WTC11 (cell line): ENCODE data around the gene IPO11.

Experiments used
- CREB1 ChIP-seq: sonication (generic); formaldehyde crosslinking; IDR thresholded peaks from 2 replicates; pipeline ENCODE4 v1.8.0; 2023; ENCODE audit warnings: mild to moderate bottlenecking, missing genetic modification reagents
- E2F5 ChIP-seq: sonication (generic); formaldehyde crosslinking; IDR thresholded peaks from 2 replicates; pipeline ENCODE4 v1.8.1; 2022; ENCODE audit warnings: mild to moderate bottlenecking, moderate library complexity, missing genetic modification reagents
- ESRRA ChIP-seq: sonication (generic); formaldehyde crosslinking; IDR thresholded peaks from 2 replicates; pipeline ENCODE4 v1.8.1; 2022; ENCODE audit warnings: mild to moderate bottlenecking, missing genetic modification reagents, borderline replicate concordance
- FOXK1 ChIP-seq: sonication (generic); formaldehyde crosslinking; IDR thresholded peaks from 2 replicates; pipeline ENCODE4 v1.8.0; 2022; ENCODE audit warnings: mild to moderate bottlenecking, moderate library complexity, missing genetic modification reagents
- GABPB1 ChIP-seq: sonication (generic); formaldehyde crosslinking; IDR thresholded peaks from 2 replicates; pipeline ENCODE4 v1.8.1; 2023; ENCODE audit warnings: mild to moderate bottlenecking, missing genetic modification reagents
- JUN ChIP-seq: sonication (generic); formaldehyde crosslinking; IDR thresholded peaks from 2 replicates; pipeline ENCODE4 v1.8.0; 2023; ENCODE audit warnings: mild to moderate bottlenecking, missing genetic modification reagents
- NFYB ChIP-seq: sonication (generic); formaldehyde crosslinking; conservative IDR thresholded peaks from 2 replicates; pipeline ENCODE4 v1.8.0; 2022; ENCODE audit warnings: low read depth, missing genetic modification reagents
- NR1H2 ChIP-seq: sonication (generic); formaldehyde crosslinking; IDR thresholded peaks from 2 replicates; pipeline ENCODE4 v1.9.0; 2021; ENCODE audit warnings: mild to moderate bottlenecking, moderate library complexity, missing genetic modification reagents
- TEAD4 ChIP-seq: sonication (generic); formaldehyde crosslinking; IDR thresholded peaks from 2 replicates; pipeline ENCODE4 v1.8.0; 2022; ENCODE audit warnings: mild to moderate bottlenecking, missing genetic modification reagents
- ZNF121 ChIP-seq: sonication (generic); formaldehyde crosslinking; IDR thresholded peaks from 2 replicates; pipeline ENCODE4 v1.8.0; 2023; ENCODE audit warnings: missing genetic modification reagents
- ZNF396 ChIP-seq: fragments of 250-450 bp; sonication (Bioruptor Pico); IDR thresholded peaks from 2 replicates; pipeline ENCODE4 v1.8.0; 2021; ENCODE audit warnings: mild to moderate bottlenecking, moderate library complexity, borderline replicate concordance
- TF ChIP-seq, protein P1 (sequence below): fragments of 200-600 bp; IDR thresholded peaks from 2 replicates; pipeline ENCODE4 v1.8.0; 2022; ENCODE audit warnings: antibody characterized with exemption
- TF ChIP-seq, protein P2 (sequence below): sonication (generic); formaldehyde crosslinking; IDR thresholded peaks from 2 replicates; pipeline ENCODE4 v1.8.1; 2022; ENCODE audit warnings: low read depth, missing genetic modification reagents, borderline replicate concordance

- TF ChIP-seq GABPB1 (CRISPR knock-in tag) (no peak), TEAD4 (CRISPR knock-in tag) (no peak), E2F5 (CRISPR knock-in tag) (no peak), NFYB (CRISPR knock-in tag) (no peak), ESRRA (CRISPR knock-in tag) (no peak), ZNF121 (CRISPR knock-in tag) (no peak), CREB1 (CRISPR knock-in tag) (no peak), FOXK1 (CRISPR knock-in tag) (no peak), ZNF396 (CRISPR knock-in tag) (no peak), JUN (CRISPR knock-in tag) (no peak), NR1H2 (no peak)
- TF ChIP-seq, protein P1, sequence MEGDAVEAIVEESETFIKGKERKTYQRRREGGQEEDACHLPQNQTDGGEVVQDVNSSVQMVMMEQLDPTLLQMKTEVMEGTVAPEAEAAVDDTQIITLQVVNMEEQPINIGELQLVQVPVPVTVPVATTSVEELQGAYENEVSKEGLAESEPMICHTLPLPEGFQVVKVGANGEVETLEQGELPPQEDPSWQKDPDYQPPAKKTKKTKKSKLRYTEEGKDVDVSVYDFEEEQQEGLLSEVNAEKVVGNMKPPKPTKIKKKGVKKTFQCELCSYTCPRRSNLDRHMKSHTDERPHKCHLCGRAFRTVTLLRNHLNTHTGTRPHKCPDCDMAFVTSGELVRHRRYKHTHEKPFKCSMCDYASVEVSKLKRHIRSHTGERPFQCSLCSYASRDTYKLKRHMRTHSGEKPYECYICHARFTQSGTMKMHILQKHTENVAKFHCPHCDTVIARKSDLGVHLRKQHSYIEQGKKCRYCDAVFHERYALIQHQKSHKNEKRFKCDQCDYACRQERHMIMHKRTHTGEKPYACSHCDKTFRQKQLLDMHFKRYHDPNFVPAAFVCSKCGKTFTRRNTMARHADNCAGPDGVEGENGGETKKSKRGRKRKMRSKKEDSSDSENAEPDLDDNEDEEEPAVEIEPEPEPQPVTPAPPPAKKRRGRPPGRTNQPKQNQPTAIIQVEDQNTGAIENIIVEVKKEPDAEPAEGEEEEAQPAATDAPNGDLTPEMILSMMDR, result no peak
- TF ChIP-seq, protein P2, sequence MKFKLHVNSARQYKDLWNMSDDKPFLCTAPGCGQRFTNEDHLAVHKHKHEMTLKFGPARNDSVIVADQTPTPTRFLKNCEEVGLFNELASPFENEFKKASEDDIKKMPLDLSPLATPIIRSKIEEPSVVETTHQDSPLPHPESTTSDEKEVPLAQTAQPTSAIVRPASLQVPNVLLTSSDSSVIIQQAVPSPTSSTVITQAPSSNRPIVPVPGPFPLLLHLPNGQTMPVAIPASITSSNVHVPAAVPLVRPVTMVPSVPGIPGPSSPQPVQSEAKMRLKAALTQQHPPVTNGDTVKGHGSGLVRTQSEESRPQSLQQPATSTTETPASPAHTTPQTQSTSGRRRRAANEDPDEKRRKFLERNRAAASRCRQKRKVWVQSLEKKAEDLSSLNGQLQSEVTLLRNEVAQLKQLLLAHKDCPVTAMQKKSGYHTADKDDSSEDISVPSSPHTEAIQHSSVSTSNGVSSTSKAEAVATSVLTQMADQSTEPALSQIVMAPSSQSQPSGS (CRISPR knock-in tag), result no peak
These were observed 176.1 kb downstream of the IPO11 start for GRCh38 chr5:62588668-62589067.
